Fibroblast of skin of left quadriceps (primary cell): Measurements from ENCODE around the gene SSNA1.

ENCODE experiments used
- DNase-seq, 2 experiments: peaks; one replicate each; pipeline ENCODE4 v3.0.0-alpha.2; 2013; ENCODE audit warnings: low read depth in 2 of 2

SSNA1 gene

GRCh38 chr9:137188490-137189296, at the start of gene SSNA1, which contains the start of gene ANAPC2:
SSNA1 (plus strand) TSS chr9:137188676; CDS start chr9:137188727, 51 bp downstream.
ANAPC2 (minus strand) TSS chr9:137188560; CDS start chr9:137188532, 28 bp downstream.
- peak; percentile 80 for DNase-seq

GRCh38 chr9:137138722-137139467, 49.6 kb upstream of the SSNA1 start, which contains the start of gene GRIN1:
GRIN1 (plus strand) TSS chr9:137139154; CDS start chr9:137139487, 333 bp downstream.
- DNase-seq: no peak

- no peak for DNase-seq
Observed at GRCh38 chr9:137139468-137140150, 48.9 kb upstream of the SSNA1 start.

GRCh38 chr9:137140151-137141012, 48.1 kb upstream of the SSNA1 start:
- no peak for DNase-seq

GRCh38 chr9:137141050-137141810, 47.2 kb upstream of the SSNA1 start:
- DNase-seq: no peak

- no peak for DNase-seq
Observed at GRCh38 chr9:137141976-137142936, 46.2 kb upstream of the SSNA1 start.

GRCh38 chr9:137143459-137143858, 45.0 kb upstream of the SSNA1 start:
- DNase-seq: no peak

GRCh38 chr9:137145731-137146526, 42.5 kb upstream of the SSNA1 start:
- DNase-seq: no peak

GRCh38 chr9:137146527-137146918, 42.0 kb upstream of the SSNA1 start:
- DNase-seq: no peak

- no peak for DNase-seq
Observed at GRCh38 chr9:137147091-137147792, 41.2 kb upstream of the SSNA1 start.

GRCh38 chr9:137147793-137148160, 40.7 kb upstream of the SSNA1 start:
- no peak for DNase-seq

GRCh38 chr9:137148242-137148641, 40.2 kb upstream of the SSNA1 start:
- no peak for DNase-seq

GRCh38 chr9:137148661-137149060, 39.8 kb upstream of the SSNA1 start:
- DNase-seq: no peak

GRCh38 chr9:137149363-137149762, 39.1 kb upstream of the SSNA1 start:
- DNase-seq: no peak

- DNase-seq: no peak
Observed at GRCh38 chr9:137149942-137150616, 38.4 kb upstream of the SSNA1 start.

- DNase-seq: no peak
Observed at GRCh38 chr9:137150617-137151457, 37.6 kb upstream of the SSNA1 start.
